ENCODE data around the gene ZBTB6. TPM values are rescaled to one million over a fixed set of nuclear protein-coding genes. Genes with fewer than 3 reads are reported as not detected.

Gene ZBTB6
- total and polyA plus RNA-seq, 2 of the 4 experiments (the other 2 are of a cell fraction) = 2.6 to 11.7 TPM

GRCh38 chr9:122922713-122923112, 9.6 kb upstream of the ZBTB6 start (continued):
- TF ChIP-seq RFX5 (IDR thresholded peaks at IDR 0.05; ENCODE audit: low read depth, low read length) = no peak

GRCh38 chr9:122918310-122918709, 5.2 kb upstream of the ZBTB6 start:
- Histone ChIP-seq H3K4me1 (ENCODE audit: control insufficient read depth, insufficient read depth, low read length) (no peaks in the 10 kb centered on the region; the same call in 1 of the 2 replicates), H2AK9ac (replicated peaks; ENCODE audit: low read depth, low read length, poor library complexity) (no peak overlapping the region), H3K27ac (ENCODE audit: insufficient read depth, low read length) (no peak overlapping the region), H3K36me3 (ENCODE audit: control insufficient read depth, insufficient read depth, low read length) (peaks cover 14% of the 10 kb centered on the region), H3K56ac (ENCODE audit: extremely low read depth, insufficient read depth, low read length) (no peak overlapping the region), H3K4me2 (ENCODE audit: low read depth, low read length) (no peak overlapping the region), H2AK5ac (ENCODE audit: low read depth, low read length) (no peak overlapping the region), H3K9ac (ENCODE audit: low read depth, low read length) (no peak overlapping the region), H3K18ac (ENCODE audit: low read depth, low read length) (no peak overlapping the region), H4K91ac (ENCODE audit: insufficient read depth, low read depth, low read length) (no peak overlapping the region), H2BK15ac (ENCODE audit: low read depth, low read length) (no peak overlapping the region), H3K23ac (ENCODE audit: low read depth, low read length) (no peak overlapping the region), H3K9me3 (ENCODE audit: control insufficient read depth, insufficient read depth, low read length) (no peaks in the 10 kb centered on the region), H3K14ac (replicated peaks; ENCODE audit: low read depth, low read length) (no peak overlapping the region), H4K20me1 (ENCODE audit: insufficient read depth, low read length) (no peaks in the 10 kb centered on the region), H2AFZ (replicated peaks; ENCODE audit: low read length, poor library complexity) (no peak overlapping the region), H3K4ac (ENCODE audit: low read depth, low read length) (no peak overlapping the region), H2BK20ac (ENCODE audit: low read depth, low read length) (no peak overlapping the region), H3K27me3 (ENCODE audit: control insufficient read depth, insufficient read depth, low read length) (no peaks in the 10 kb centered on the region), H4K5ac (ENCODE audit: low read depth, low read length) (no peak overlapping the region), H3K79me1 (ENCODE audit: low read depth in 1 of 2, low read length in 2 of 2) (peaks cover 26 to 28% of the 10 kb centered on the region in 2 experiments), H2BK5ac (ENCODE audit: low read depth, low read length, poor library complexity, severe bottlenecking) (no peak overlapping the region), H4K8ac (ENCODE audit: low read depth in 2 of 2, low read length in 2 of 2) (no peak overlapping the region), H2BK120ac (ENCODE audit: low read depth, low read length) (no peak overlapping the region), H3K4me3 (ENCODE audit: insufficient read depth, low read depth, low read length) (no peak overlapping the region), H3K9me1 (ENCODE audit: insufficient read depth, low read length) (peaks cover 3% of the 10 kb centered on the region; the same call in 1 of the 2 replicates)
- ChIA-PET POLR2A (ENCODE audit: unreplicated experiment) (no interaction called here), CTCF (no interaction called here)
- whole genome bisulfite sequencing, 2 experiments (ENCODE audit: extremely low coverage in 2 of 2, insufficient read length in 1 of 2) = 100% methylated on average over 1 of the region's 2 CpGs; no CpG with 5 or more reads in 1 of the 2 experiments
- intact Hi-C loops (cut with micrococcal nuclease) (no loop called here), in situ Hi-C loops (cut with MboI; ENCODE audit: low sequenced_read_pairs) (no loop called here), dilution Hi-C loops (cut with HindIII; ENCODE audit: low sequenced_read_pairs, unreplicated experiment) (no loop called here)
- BruUV-seq (replicated peaks) = no TSS peak
- ATAC-seq (ENCODE audit: low read depth) (no peak), DNase-seq (no peak)
- TF ChIP-seq NFE2L2 (IDR thresholded peaks at IDR 0.05; ENCODE audit: low read depth, low read length) (no peak), ELK1 (IDR thresholded peaks at IDR 0.05; ENCODE audit: borderline replicate concordance, low read depth, low read length) (no peak), FOS (IDR thresholded peaks at IDR 0.05; ENCODE audit: low read depth, low read length) (no peak), CHD1 (IDR thresholded peaks at IDR 0.05; ENCODE audit: low read depth, low read length) (no peak), MAFK (IDR thresholded peaks at IDR 0.05; ENCODE audit: low read depth, low read length) (no peak), BHLHE40 (IDR thresholded peaks at IDR 0.05; ENCODE audit: low read depth, low read length) (no peak), RCOR1 (IDR thresholded peaks at IDR 0.05; ENCODE audit: insufficient replicate concordance, low read length) (no peak), CEBPB (IDR thresholded peaks at IDR 0.05; ENCODE audit: low read depth, low read length) (no peak), RFX5 (IDR thresholded peaks at IDR 0.05; ENCODE audit: low read depth, low read length) (no peak), MXI1 (IDR thresholded peaks at IDR 0.05; ENCODE audit: borderline replicate concordance, low read depth, low read length) (no peak), SMC3 (IDR thresholded peaks at IDR 0.05; ENCODE audit: low read depth, low read length) (no peak), MAZ (IDR thresholded peaks at IDR 0.05; ENCODE audit: borderline replicate concordance, low read depth, low read length) (no peak), RAD21 (IDR thresholded peaks at IDR 0.05; ENCODE audit: low read length) (no peak)
- TF ChIP-seq, protein P1, sequence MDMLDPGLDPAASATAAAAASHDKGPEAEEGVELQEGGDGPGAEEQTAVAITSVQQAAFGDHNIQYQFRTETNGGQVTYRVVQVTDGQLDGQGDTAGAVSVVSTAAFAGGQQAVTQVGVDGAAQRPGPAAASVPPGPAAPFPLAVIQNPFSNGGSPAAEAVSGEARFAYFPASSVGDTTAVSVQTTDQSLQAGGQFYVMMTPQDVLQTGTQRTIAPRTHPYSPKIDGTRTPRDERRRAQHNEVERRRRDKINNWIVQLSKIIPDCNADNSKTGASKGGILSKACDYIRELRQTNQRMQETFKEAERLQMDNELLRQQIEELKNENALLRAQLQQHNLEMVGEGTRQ (IDR thresholded peaks at IDR 0.05; ENCODE audit: low read depth, low read length) = no peak

All from IMR-90 (cell line).